Sigmoid colon (tissue), 7 donors: ENCODE results near the gene CARD19. TPM values are rescaled to one million over a fixed set of nuclear protein-coding genes. Genes with fewer than 3 reads are reported as not detected.

Experiments
- DNase-seq: peaks from one replicate; pipeline ENCODE4 v3.0.0-alpha.2; 2019
- H3K27ac ChIP-seq, 4 donors: fragments of 200-600 bp; sonication (generic); one replicate each; pipeline ENCODE4 v1.5.1; 2016 to 2019; ENCODE audit warnings: mild to moderate bottlenecking in 1 of 4
- H3K27me3 ChIP-seq, 3 donors: fragments of 200-600 bp; sonication (generic); one replicate each; pipeline ENCODE4 v1.5.1; 2019; ENCODE audit warnings: mild to moderate bottlenecking in 1 of 3
- H3K36me3 ChIP-seq, 4 donors: fragments of 200-600 bp; sonication (generic); one replicate each; pipeline ENCODE4 v1.5.1; 2016 to 2019
- H3K4me1 ChIP-seq, 4 donors: fragments of 200-600 bp; sonication (generic); one replicate each; pipeline ENCODE4 v1.5.1; 2017 to 2019
- H3K4me3 ChIP-seq, 4 donors: fragments of 200-600 bp; sonication (generic); one replicate each; pipeline ENCODE4 v1.5.1; 2017 to 2019; ENCODE audit warnings: mild to moderate bottlenecking in 2 of 4, moderate library complexity in 1 of 4
- H3K9me3 ChIP-seq, 4 donors: fragments of 200-600 bp in 3 of 4; sonication (generic) in 3 of 4; one replicate each; pipeline versions ENCODE4 v1.5.1 to v1.6.1; 2013 to 2019
- EP300 ChIP-seq, 4 donors: sonication (generic); formaldehyde crosslinking; IDR thresholded peaks; one replicate each; pipeline ENCODE4 v1.6.1; 2017; ENCODE audit warnings: antibody characterized with exemption in 4 of 4
- POLR2A ChIP-seq, 2 donors: fragments of 450-650 bp; IDR thresholded peaks; one replicate each; pipeline ENCODE4 v1.6.1; 2016; ENCODE audit warnings: antibody characterized with exemption in 2 of 2, mild to moderate bottlenecking in 2 of 2, moderate library complexity in 2 of 2
- POLR2AphosphoS5 ChIP-seq, 4 donors: sonication (generic); formaldehyde crosslinking; IDR thresholded peaks; one replicate each; pipeline ENCODE4 v1.6.1; 2017; ENCODE audit warnings: antibody characterized with exemption in 4 of 4
- WGBS, 2 donors: extraction: QIAGEN DNeasy Blood & Tissue Kit; methylation state at CpG; one replicate each; pipeline ENCODE4 v1.1.7; 2013; 5-methylcytosine and 5-hydroxymethylcytosine counted together
- intact Hi-C: fragments of 100-400 bp; cut with DNase I; formaldehyde crosslinking; loops from one replicate; pipeline ENCODE4 v1.15.1; 2023
- polyA plus RNA-seq, 3 donors: library from polyadenylated mRNA; stranded (reverse); fragments of 200-250 nt; gene quantifications; one replicate each; pipeline ENCODE4 v1.2.3, GENCODE V29; 2013
- total RNA-seq, 4 donors: library from RNA; depleted of rRNA; stranded (reverse); fragments of >200 nt; gene quantifications; one replicate each; pipeline ENCODE4 v1.1.0, GENCODE V29; 2016
- TF ChIP-seq, protein P1 (sequence below), 4 experiments: fragments of 450-650 bp in 3 of 4; fragments of 200-600 bp in 1 of 4; IDR thresholded peaks; one replicate each; pipeline ENCODE4 v1.5.1; 2016 to 2019; ENCODE audit warnings: antibody characterized with exemption in 4 of 4, mild to moderate bottlenecking in 3 of 4, moderate library complexity in 2 of 4
- donor health status: healthy with polysubstance abuse.
- donor health status: Bipolar disorder and iron deficiency.
- donor health status: healthy.

CARD19 gene
- total and polyA plus RNA-seq, 7 donors: 51.2 to 88.4 (median 82.3) TPM

DNA sequence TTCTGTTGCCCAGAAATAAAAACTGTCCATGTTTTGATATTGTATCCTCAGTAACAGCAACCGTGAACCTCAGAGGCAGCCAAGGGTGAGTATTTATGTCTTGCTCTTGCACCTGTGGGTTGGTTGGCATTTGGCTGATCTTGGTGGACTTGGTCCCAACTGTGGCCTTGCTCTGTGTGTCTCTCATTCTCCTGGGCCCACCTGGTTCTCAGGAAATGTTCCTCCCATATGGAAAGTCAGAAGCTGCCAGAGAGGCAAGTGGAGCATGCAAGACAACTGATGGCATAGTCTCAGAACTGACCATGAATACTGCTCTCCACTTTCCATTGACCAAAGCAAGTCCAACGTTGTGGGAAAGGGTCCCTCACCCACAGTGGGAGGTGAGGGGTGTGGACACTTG, 51.6 kb downstream of the CARD19 start:
- intact Hi-C loops: no loop called here
- WGBS, 2 donors: 73 to 81% methylated on average over 2 of the region's 2 CpGs
- TF ChIP-seq EP300 (IDR thresholded peaks at IDR 0.05): no peak
- TF ChIP-seq POLR2A (IDR thresholded peaks at IDR 0.05): no peak
- TF ChIP-seq POLR2AphosphoS5 (IDR thresholded peaks at IDR 0.05): no peak
- TF ChIP-seq, protein P1, sequence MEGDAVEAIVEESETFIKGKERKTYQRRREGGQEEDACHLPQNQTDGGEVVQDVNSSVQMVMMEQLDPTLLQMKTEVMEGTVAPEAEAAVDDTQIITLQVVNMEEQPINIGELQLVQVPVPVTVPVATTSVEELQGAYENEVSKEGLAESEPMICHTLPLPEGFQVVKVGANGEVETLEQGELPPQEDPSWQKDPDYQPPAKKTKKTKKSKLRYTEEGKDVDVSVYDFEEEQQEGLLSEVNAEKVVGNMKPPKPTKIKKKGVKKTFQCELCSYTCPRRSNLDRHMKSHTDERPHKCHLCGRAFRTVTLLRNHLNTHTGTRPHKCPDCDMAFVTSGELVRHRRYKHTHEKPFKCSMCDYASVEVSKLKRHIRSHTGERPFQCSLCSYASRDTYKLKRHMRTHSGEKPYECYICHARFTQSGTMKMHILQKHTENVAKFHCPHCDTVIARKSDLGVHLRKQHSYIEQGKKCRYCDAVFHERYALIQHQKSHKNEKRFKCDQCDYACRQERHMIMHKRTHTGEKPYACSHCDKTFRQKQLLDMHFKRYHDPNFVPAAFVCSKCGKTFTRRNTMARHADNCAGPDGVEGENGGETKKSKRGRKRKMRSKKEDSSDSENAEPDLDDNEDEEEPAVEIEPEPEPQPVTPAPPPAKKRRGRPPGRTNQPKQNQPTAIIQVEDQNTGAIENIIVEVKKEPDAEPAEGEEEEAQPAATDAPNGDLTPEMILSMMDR (IDR thresholded peaks at IDR 0.05): no peak
- Histone ChIP-seq H3K27me3 (no peaks in the 10 kb centered on the region), H3K27ac (no peak overlapping the region), H3K9me3 (no peaks in the 10 kb centered on the region), H3K4me1 (peaks cover 0 to 11% (median 5%) of the 10 kb centered on the region in 4 donors), H3K36me3 (no peaks in the 10 kb centered on the region), H3K4me3 (no peak overlapping the region)
- no peak for DNase-seq

DNA sequence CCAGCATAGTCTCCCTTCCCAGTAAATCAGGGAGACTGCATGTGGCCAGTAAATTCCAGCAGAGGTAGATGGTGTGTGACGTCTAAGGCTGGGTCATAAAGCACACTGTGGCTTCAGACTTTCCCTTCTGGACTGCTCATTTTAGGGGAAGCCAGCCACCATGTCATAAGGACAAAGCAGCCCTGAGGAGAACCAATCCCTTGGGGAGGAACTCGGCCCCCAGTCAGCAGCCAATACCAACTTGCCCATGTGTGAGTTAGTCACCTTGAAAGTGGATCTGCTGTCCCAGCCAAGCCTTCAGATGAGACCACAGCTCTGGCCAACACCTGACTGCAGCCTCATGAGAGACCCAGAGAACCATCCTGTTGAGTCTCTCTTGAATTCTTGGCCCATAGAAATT, 52.7 kb downstream of the CARD19 start:
- 87 to 94% methylated on average over 2 of the region's 2 CpGs for WGBS, 2 donors
- H3K27me3 ChIP-seq: no peaks in the 10 kb centered on the region

DNA sequence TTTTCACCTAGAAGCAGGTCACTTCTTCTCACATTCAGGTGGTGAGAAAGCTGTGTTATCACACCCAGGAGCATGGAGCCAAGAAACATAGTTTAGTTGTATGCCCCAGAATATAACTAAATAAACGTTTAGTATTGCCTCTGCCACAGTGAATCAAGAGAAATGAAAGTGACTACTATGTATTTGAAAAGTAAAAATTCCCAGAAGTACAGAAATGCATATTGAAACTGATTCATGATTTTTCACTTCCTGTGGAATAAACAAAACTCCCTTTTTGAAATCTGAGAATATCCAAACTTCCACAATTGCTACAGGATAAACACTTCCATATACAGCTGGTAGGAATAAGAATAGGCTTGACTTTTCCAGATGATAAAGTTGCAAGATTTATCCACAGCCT, 53.3 kb downstream of the CARD19 start:
- Histone ChIP-seq H3K27me3 (no peaks in the 10 kb centered on the region), H3K36me3 (no peaks in the 10 kb centered on the region), H3K4me3 (no peak overlapping the region), H3K27ac (no peak overlapping the region), H3K4me1 (peaks cover 0 to 4% (median 2%) of the 10 kb centered on the region in 4 donors), H3K9me3 (no peaks in the 10 kb centered on the region)
- TF ChIP-seq EP300 (IDR thresholded peaks at IDR 0.05) (no peak), POLR2AphosphoS5 (IDR thresholded peaks at IDR 0.05) (no peak), POLR2A (IDR thresholded peaks at IDR 0.05) (no peak)
- TF ChIP-seq, protein P1 (IDR thresholded peaks at IDR 0.05): no peak
- 27 to 33% methylated on average over 1 of the region's 1 CpG for whole genome bisulfite sequencing, 2 donors
- intact Hi-C loops: no loop called here
- no peak for DNase-seq

More for the DNA sequence above, 52.7 kb downstream of the CARD19 start:
- intact Hi-C loops: no loop called here
- Histone ChIP-seq H3K4me1 (peaks cover 0 to 10% (median 5%) of the 10 kb centered on the region in 4 donors), H3K27ac (no peak overlapping the region), H3K9me3 (no peaks in the 10 kb centered on the region), H3K36me3 (no peaks in the 10 kb centered on the region), H3K4me3 (no peak overlapping the region)
- TF ChIP-seq EP300 (IDR thresholded peaks at IDR 0.05): no peak
- TF ChIP-seq, protein P1 (IDR thresholded peaks at IDR 0.05): no peak
- no peak for TF ChIP-seq POLR2A (IDR thresholded peaks at IDR 0.05)
- no peak for TF ChIP-seq POLR2AphosphoS5 (IDR thresholded peaks at IDR 0.05)
- no peak for DNase-seq

DNA sequence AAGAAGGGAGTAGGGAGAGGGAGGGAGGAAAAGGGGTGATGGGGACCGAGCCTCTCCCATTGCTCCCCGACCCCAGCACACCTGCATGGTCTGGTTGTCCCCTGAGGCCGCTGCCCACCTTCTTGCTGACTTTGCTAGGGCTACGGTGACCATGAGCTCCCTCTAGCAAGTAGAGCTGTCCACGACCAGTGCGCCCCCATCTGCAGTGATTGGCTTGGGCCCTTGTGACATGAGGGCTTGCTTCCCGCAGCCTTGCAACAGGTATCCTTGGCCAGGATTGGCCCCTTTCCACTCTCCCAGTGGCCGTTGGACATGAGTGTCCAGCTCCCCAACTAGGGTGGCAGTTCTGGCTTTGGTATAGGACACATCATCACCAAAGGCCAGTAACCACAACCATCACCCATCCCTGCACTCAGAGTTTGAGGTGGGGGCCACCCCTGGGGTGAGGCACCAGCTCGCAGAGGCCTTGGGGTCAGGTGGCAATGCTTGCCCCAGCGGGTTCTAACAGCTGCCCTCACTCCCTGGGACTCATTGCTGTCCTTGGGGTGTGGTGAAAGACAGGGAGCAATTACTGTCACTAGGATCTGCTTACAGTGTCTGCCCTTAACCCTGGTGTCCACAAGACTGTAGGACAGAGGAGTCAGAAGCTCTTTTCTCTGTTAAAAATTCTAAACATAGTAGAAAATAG, 55.2 kb downstream of the CARD19 start:
- intact Hi-C loops: loop anchor here (5.0 kb wide), 1 partner anchor 39 kb away; no protein-coding TSS in a partner anchor
- Histone ChIP-seq H3K4me3 (no peak overlapping the region), H3K36me3 (no peaks in the 10 kb centered on the region), H3K4me1 (no peaks in the 10 kb centered on the region), H3K27ac (no peak overlapping the region), H3K27me3 (no peaks in the 10 kb centered on the region), H3K9me3 (no peaks in the 10 kb centered on the region)
- no peak for TF ChIP-seq POLR2A (IDR thresholded peaks at IDR 0.05)
- TF ChIP-seq, protein P1 (IDR thresholded peaks at IDR 0.05): no peak
- no peak for DNase-seq
- 84 to 93% methylated on average over 10 of the region's 10 CpGs for WGBS, 2 donors
